ENCODE data around the gene DEUP1.

Gene DEUP1

GRCh38 chr11:93480256-93480655 lies 149.7 kb downstream of the DEUP1 start:
- DNase-seq: no peak

- DNase-seq: no peak
Observed at GRCh38 chr11:93480756-93481155, 150.2 kb downstream of the DEUP1 start.

GRCh38 chr11:93481279-93481678 lies 150.7 kb downstream of the DEUP1 start:
- no peak for DNase-seq

- no peak for DNase-seq
Observed at GRCh38 chr11:93481696-93482095, 151.2 kb downstream of the DEUP1 start.

GRCh38 chr11:93482556-93482955 lies 152.0 kb downstream of the DEUP1 start:
- DNase-seq: no peak

GRCh38 chr11:93484716-93485115 lies 154.2 kb downstream of the DEUP1 start:
- DNase-seq: no peak

- no peak for DNase-seq
Observed at GRCh38 chr11:93485983-93486382, 155.4 kb downstream of the DEUP1 start.

GRCh38 chr11:93487032-93487483 lies 156.5 kb downstream of the DEUP1 start:
- no peak for DNase-seq
